ENCODE results near the gene LPCAT1. TPM values are rescaled to one million over a fixed set of nuclear protein-coding genes. Genes with fewer than 3 reads are reported as not detected.

The LPCAT1 gene
- total RNA-seq, 2 donors from 2014 or later, result 78.5 to 124 TPM

DNA sequence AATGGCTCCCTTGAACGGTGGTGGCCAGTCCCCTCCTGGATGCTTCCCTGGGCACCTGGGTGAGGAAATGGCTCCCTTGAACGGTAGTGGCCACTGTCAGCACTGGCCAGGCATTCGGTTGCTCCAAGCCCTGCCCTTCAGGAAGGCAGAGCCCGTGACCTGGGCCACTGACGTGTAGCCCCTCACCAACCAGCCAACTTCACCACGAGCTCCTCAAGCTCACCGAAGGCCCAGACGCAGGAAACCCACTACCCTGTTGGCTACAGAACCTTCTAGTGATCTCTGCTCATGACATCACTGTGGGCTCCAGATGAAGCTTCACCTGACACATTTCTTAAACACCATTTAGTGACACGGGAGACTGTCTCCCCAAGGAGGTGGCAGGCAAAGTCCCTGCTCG is 87.7 kb downstream of the LPCAT1 start:
- DNase-seq, result no peak
- peaks cover 8% of the 10 kb centered on the region for H3K9me3 ChIP-seq (ENCODE audit: control insufficient read depth, low read length)
- H3K27me3 Mint-ChIP-seq (ENCODE audit: insufficient read depth), result peaks cover 22% of the 10 kb centered on the region
- WGBS, 2 experiments (ENCODE audit: insufficient coverage in 1 of 2, insufficient read length in 1 of 2), result 92 to 96% methylated on average over 6 to 10 of the region's 10 CpGs
- H3K27me3 ChIP-seq (ENCODE audit: control insufficient read depth, insufficient read depth, low read length, poor library complexity, severe bottlenecking), result peaks cover 8% of the 10 kb centered on the region
- no peak overlapping the region for H3K27ac Mint-ChIP-seq
- H3K9ac ChIP-seq (ENCODE audit: extremely low read depth, low read length, poor library complexity, severe bottlenecking), result no peak overlapping the region
- H3K4me1 Mint-ChIP-seq, result peaks cover 2% of the 10 kb centered on the region
- no peak overlapping the region for H3K4me3 ChIP-seq (ENCODE audit: low read length)
- no peaks in the 10 kb centered on the region for H3K4me1 ChIP-seq (ENCODE audit: control insufficient read depth, insufficient read depth, low read length)
- TF ChIP-seq, protein P1, sequence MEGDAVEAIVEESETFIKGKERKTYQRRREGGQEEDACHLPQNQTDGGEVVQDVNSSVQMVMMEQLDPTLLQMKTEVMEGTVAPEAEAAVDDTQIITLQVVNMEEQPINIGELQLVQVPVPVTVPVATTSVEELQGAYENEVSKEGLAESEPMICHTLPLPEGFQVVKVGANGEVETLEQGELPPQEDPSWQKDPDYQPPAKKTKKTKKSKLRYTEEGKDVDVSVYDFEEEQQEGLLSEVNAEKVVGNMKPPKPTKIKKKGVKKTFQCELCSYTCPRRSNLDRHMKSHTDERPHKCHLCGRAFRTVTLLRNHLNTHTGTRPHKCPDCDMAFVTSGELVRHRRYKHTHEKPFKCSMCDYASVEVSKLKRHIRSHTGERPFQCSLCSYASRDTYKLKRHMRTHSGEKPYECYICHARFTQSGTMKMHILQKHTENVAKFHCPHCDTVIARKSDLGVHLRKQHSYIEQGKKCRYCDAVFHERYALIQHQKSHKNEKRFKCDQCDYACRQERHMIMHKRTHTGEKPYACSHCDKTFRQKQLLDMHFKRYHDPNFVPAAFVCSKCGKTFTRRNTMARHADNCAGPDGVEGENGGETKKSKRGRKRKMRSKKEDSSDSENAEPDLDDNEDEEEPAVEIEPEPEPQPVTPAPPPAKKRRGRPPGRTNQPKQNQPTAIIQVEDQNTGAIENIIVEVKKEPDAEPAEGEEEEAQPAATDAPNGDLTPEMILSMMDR (conservative IDR thresholded peaks at IDR 0.05), result no peak
- H3K36me3 ChIP-seq (ENCODE audit: control insufficient read depth, insufficient read depth, low read length), result no peaks in the 10 kb centered on the region
- H3K36me3 Mint-ChIP-seq (ENCODE audit: low read depth), result no peaks in the 10 kb centered on the region
- no peak overlapping the region for H3K27ac ChIP-seq (ENCODE audit: low read depth, low read length)
- peaks cover 12% of the 10 kb centered on the region for H3K9me3 Mint-ChIP-seq
- no peak overlapping the region for H3K4me3 Mint-ChIP-seq

DNA sequence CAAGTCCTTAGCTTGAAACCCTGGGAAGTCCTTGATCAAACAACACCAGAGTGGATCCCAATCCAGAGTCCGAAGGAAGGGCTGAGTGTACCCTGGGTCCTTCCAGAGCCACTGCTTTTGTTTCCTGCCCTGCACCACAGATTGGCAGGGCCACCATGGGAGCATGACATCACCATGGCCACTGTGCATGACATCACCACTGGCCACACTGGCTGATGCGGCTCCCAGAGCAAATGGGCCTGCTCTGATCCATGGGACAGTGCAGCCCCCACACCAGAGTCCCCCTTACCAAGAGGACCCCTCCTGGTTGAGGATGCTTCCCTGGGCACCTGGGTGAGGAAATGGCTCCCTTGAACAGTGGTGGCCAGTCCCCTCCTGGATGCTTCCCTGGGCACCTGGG is 88.4 kb downstream of the LPCAT1 start:
- Mint-ChIP-seq H3K4me3 (no peak overlapping the region), H3K36me3 (ENCODE audit: low read depth) (no peaks in the 10 kb centered on the region)

DNA sequence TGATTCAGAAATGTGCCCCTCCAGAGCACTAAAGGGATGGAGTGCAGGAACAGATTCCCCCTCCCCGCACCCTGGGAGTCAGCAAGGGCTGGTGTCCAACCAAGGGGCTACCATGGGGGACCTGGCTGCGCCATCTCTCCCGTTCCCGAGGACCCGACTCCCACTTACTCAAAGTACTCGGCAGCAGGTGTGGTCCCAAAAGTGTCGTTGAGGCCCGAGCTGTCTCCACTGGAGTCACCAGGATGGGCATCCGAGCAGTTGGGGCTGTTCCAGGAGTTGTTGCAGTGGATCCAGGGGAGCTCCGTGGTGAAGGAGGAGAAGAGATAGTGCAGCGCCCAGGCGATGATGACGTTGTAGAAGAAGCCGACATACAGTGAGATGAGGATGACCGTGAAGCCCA is 91.5 kb downstream of the LPCAT1 start:
- H3K9ac ChIP-seq (ENCODE audit: extremely low read depth, low read length, poor library complexity, severe bottlenecking), result no peak overlapping the region
- 91% methylated on average over 4 to 15 of the region's 15 CpGs for WGBS, 2 experiments (ENCODE audit: insufficient coverage in 1 of 2, insufficient read length in 1 of 2)
- TF ChIP-seq, protein P1 (conservative IDR thresholded peaks at IDR 0.05), result no peak
- H3K36me3 ChIP-seq (ENCODE audit: control insufficient read depth, insufficient read depth, low read length), result no peaks in the 10 kb centered on the region
- H3K9me3 ChIP-seq (ENCODE audit: control insufficient read depth, low read length), result peaks cover 14% of the 10 kb centered on the region
- peaks cover 35% of the 10 kb centered on the region for H3K9me3 Mint-ChIP-seq
- H3K4me3 Mint-ChIP-seq, result no peak overlapping the region
- no peak overlapping the region for H3K4me3 ChIP-seq (ENCODE audit: low read length)
- H3K27me3 Mint-ChIP-seq (ENCODE audit: insufficient read depth), result peaks cover 5% of the 10 kb centered on the region
- no peaks in the 10 kb centered on the region for H3K4me1 ChIP-seq (ENCODE audit: control insufficient read depth, insufficient read depth, low read length)
- no peak overlapping the region for H3K27ac Mint-ChIP-seq
- no peaks in the 10 kb centered on the region for H3K36me3 Mint-ChIP-seq (ENCODE audit: low read depth)
- no peak for DNase-seq
- H3K27ac ChIP-seq (ENCODE audit: low read depth, low read length), result no peak overlapping the region
- no peaks in the 10 kb centered on the region for H3K27me3 ChIP-seq (ENCODE audit: control insufficient read depth, insufficient read depth, low read length, poor library complexity, severe bottlenecking)
- H3K4me1 Mint-ChIP-seq, result no peaks in the 10 kb centered on the region

More for the DNA sequence above, 88.4 kb downstream of the LPCAT1 start:
- TF ChIP-seq, protein P1 (conservative IDR thresholded peaks at IDR 0.05), result no peak
- H3K4me3 ChIP-seq (ENCODE audit: low read length), result no peak overlapping the region
- peaks cover 13% of the 10 kb centered on the region for H3K9me3 Mint-ChIP-seq
- peaks cover 3% of the 10 kb centered on the region for H3K9me3 ChIP-seq (ENCODE audit: control insufficient read depth, low read length)
- peaks cover 2% of the 10 kb centered on the region for H3K27me3 ChIP-seq (ENCODE audit: control insufficient read depth, insufficient read depth, low read length, poor library complexity, severe bottlenecking)
- peaks cover 18% of the 10 kb centered on the region for H3K27me3 Mint-ChIP-seq (ENCODE audit: insufficient read depth)
- 80 to 94% methylated on average over 1 to 2 of the region's 2 CpGs for WGBS, 2 experiments (ENCODE audit: insufficient coverage in 1 of 2, insufficient read length in 1 of 2)
- no peaks in the 10 kb centered on the region for H3K4me1 ChIP-seq (ENCODE audit: control insufficient read depth, insufficient read depth, low read length)
- no peak overlapping the region for H3K27ac Mint-ChIP-seq
- no peaks in the 10 kb centered on the region for H3K36me3 ChIP-seq (ENCODE audit: control insufficient read depth, insufficient read depth, low read length)
- H3K9ac ChIP-seq (ENCODE audit: extremely low read depth, low read length, poor library complexity, severe bottlenecking), result no peak overlapping the region
- H3K27ac ChIP-seq (ENCODE audit: low read depth, low read length), result no peak overlapping the region
- no peak for DNase-seq
- H3K4me1 Mint-ChIP-seq, result peaks cover 2% of the 10 kb centered on the region

All from endodermal cell (in vitro differentiated cells).